HG03097 (cell line): Measurements from ENCODE around the gene NKAPD1.
"Not testable (repeated sequence)": the region's sequence is repeated elsewhere in the genome, so short reads cannot be mapped to it uniquely, and the experiment has no call there.

ENCODE experiments used
- ATAC-seq: cut with Tn5 transposase; IDR thresholded peaks from one replicate; pipeline ENCODE4 v1.9.1; 2021; ENCODE audit not compliant: unreplicated experiment, low FRiP score

Gene NKAPD1, protein sequence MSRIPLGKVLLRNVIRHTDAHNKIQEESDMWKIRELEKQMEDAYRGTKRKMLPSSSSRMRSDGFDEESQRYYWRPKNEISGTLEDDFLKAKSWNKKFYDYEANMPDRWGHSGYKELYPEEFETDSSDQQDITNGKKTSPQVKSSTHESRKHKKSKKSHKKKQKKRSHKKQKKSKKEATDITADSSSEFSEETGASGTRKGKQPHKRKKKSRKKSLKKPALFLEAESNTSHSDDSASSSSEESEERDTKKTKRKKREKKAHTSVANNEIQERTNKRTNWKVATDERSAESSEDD

DNA sequence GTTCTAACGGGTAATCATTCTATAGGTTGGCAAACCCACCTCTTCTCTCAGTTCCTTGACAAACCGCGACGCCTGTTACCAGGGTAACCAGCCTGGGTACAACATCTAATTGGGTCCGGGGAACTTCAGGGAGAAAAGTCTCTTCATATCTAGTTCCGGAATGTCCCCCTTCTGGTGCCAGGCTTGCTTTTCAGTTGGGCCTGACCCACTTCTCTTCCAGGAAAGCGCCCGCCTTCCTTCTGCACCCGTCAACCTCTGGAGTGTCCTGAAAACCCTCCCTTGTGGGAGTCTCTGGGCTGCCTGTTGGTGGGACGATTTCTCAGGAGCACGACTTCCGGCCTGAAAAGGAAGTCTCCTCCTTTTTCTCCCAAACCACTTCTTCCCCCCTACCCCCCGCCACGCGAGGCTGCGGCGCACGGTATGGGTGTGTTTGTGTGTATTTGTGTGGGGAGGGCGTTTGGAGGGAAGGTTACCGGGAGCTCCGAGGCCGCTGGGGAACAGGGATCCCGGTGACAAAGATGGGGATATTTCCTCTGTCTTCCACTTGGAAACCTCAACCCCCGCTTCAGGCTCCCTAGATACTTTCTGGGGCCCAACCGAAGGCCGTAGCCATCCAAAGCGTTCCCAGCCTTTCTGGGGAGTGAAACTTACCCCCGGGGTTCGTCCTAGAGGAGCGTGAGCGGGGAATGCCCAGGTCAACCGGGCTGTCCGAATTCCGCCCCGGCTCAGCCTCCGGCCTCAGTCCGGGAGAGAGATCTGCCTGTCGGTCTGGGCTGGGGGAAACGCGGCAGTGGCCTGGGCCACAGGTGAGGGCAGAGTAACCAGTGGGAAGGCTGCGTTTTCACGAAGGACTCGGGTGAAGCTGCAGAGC, at the start of gene NKAPD1, which contains the start of gene PIH1D2:
Gene NKAPD1, plus strand, starts transcription at position 359 of the 871 bp plus-strand sequence. CDS start 1,276 bp downstream, outside the sequence.
Gene PIH1D2, minus strand, starts transcription at position 77 of the 871 bp plus-strand sequence. CDS start 843 bp downstream, outside the sequence.
- ATAC-seq: peak; percentile 67

DNA sequence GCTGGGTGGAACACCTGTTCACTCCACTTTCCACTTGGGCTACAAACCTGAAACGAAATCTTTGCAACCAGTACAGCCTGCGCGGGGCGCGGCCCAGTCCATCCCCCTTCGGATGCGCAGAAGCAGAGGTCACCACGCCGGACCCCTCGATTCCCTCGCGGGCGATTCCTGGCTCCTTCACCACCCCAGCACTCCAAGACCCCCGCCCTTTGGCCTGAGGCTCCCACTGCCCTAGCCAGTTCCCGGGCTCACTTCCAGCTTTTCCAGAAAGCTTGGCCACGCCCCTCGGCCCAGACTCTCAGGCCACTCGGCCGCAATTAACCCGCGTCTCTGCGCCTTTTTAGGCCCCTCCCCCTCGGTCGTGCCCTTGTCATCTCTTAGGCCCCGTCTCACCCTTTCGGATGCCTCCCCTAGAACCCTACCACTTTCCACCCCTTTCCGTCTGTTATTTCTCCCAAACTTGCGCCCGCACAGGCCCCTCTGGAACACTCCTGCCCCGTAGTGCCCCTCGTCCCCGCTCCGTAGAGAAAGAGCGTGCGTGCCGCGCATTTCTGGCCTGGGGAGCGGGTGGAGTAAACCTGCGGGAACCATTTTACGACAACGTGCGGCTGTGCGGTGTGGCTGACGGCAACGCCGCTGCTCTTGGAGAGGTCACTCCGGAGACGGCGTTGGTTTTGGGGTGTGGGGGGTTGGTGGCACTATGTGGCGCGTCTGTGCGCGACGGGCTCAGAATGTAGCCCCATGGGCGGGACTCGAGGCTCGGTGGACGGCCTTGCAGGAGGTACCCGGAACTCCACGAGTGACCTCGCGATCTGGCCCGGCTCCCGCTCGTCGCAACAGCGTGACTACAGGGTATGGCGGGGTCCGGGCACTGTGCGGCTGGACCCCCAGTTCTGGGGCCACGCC, 49.1 kb upstream of the NKAPD1 start, which contains the start of gene DLAT:
Gene DLAT, plus strand, starts transcription at position 636 of the 906 bp plus-strand sequence. Its CDS starts 65 bp downstream, at position 701.
- peak; percentile 67 for ATAC-seq

DNA sequence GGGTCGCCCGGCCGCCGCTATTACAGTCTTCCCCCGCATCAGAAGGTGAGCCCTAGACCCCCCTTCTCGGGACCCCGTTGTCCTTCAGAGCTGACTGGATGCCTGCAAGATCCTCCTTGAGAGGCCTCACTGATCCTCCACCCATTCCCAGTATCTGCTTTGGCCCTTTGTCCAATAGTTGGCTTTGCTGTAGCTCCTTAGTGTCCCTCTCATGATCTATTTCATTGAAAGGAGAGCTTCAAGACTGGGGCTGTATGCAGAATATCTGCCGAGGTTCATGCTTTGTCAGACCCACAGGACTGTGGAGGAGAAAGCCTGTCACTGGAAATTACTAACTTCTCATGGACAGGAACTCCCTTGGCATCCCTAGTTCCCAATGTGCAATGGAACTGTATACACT, 48.4 kb upstream of the NKAPD1 start:
- no peak for ATAC-seq

DNA sequence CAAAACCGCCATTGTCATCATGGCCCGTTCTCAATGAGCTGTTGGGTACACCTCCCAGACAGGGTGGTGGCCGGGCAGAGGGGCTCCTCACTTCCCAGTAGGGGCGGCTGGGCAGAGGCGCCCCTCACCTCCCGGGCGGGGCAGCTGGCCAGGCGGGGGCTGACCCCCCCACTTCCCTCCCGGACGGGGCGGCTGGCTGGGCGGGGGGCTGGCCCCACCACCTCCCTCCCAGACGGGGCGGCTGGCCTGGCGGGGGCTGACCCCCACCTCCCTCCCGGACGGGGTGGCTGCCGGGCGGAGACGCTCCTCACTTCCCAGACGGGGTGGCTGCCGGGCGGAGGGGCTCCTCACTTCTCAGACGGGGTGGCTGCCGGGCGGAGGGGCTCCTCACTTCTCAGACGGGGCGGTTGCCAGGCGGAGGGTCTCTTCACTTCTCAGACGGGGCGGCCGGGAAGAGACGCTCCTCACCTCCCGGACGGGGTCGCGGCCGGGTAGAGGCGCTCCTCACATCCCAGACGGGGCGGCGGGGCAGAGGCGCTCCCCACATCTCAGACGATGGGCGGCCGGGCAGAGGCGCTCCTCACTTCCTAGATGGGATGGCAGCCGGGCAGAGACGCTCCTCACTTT, 47.2 kb upstream of the NKAPD1 start:
- ATAC-seq: not testable (repeated sequence)

DNA sequence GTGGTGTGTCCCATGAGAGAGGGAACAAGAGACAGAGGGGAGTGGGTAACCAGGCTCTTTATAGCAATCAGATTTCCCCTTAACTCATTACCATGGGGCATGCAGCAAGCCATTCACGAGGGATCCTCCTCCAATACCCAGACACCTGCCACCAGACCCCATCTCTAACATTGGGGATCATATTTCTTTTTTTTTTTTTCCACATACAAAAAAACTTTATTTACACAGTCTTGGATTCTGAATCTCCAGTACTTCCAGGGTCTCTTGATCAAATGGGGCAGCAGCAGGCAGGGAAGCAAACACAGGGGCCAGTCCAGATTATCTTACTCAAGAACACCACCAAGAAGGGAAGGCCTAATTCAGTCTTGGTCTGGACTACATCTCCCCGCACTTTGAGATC, 44.6 kb upstream of the NKAPD1 start:
- ATAC-seq: no peak

DNA sequence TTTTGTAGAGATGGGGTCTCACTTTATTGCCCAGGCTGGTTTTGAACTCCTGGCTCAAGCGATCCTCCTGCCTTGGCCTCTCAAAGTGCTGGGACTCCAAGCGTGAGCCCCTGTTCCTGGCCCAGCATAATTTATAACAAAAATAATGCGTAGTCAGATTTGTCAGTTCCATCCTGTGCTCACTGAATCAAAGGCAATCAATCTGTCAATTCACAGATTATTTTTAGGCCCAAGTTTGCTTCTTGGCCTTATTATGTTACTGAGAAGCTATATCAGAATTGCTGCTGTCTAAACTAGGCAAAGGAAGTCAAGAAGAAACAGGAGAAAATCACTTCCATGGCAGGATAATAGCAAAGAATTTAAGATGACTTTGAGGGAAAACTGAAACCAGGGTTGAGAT, 40.2 kb upstream of the NKAPD1 start:
- no peak for ATAC-seq

DNA sequence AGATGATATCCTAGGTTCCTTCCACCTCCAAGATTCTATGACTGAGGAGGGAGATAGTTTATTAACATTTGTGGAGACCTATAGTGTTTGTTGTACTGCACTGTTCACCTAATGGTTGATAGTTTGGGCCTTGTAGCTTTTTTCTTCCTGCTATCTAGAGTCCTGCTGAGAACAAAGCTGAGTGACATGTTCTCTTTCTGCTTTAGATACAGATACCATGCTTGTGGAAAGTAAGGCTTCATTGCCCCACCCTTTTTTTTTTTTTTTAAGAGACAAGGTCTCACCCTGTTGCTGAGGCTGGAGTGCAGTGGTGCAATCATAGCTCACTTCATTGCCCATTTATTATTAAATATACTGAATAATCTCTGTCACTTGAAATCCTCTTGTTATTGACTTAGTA, 36.6 kb upstream of the NKAPD1 start:
- no peak for ATAC-seq

DNA sequence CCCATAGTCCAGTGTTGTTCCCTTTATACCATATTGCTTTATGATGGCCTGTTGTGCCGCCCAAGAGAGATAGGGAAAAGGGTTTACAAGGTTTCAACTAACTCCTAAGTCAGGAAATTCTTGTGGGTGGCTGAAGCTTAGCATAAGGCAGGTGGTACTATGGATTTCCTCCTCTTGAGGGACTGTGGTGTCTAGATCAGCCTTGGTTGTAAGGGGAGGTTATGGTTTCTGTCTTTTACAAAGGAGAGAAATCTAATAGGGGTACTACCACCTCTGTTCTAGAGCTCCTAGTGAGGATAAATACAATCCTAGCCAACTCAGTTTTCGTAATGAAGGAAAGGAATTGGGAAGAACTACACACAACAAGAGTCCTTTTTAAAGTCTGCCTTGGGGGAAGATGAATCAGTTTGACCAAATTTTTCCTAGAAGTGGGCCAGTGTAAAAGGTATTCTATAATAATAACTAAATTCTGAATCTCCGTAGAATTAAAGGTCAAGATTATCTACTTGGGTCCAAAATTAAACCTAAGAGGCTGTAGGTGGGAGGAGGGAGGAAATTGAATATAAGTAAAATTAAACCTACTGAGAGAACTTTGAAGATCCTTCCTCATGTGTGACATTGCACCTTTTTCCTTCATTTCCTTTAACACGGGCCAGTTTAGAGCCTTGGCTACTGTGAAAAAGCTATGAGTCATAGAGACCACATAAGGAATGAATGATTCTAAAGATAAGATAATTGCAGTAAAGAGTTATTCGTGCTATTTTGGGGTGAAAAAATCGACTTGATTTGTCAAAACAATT, 31.7 kb upstream of the NKAPD1 start:
- no peak for ATAC-seq

DNA sequence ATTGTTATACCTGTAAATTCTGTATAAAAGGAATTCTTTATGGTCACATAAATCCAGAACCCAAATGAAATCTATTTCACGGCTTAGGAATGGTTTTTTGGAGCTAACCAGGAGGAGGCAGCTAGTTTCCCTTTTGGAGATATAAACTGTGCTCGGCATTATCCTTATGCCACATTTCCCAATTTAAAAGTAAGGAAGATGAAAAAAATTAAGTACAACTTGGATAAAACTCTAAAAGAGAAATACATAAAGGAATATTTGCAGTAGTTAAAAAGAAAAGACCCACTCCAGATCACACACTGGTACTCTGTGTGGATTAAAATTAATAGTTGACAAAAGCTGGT, 31.2 kb upstream of the NKAPD1 start:
- no peak for ATAC-seq

DNA sequence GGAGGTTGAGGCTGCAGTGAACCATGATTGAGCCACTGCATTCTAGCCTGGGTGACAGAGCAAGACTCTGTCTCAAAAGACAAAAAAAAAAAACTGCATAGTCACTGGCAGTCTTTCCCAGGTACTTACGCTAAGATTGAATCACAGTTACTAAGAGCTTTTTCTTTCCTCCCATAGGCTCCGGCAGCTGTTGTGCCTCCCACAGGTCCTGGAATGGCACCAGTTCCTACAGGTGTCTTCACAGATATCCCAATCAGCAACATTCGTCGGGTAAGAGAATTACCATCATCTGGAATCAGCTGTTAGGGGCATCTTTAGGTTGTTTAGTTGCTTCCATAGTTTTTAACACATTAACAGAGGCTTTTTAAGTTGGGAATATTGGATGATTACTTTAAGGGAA, 29.1 kb upstream of the NKAPD1 start:
- no peak for ATAC-seq

DNA sequence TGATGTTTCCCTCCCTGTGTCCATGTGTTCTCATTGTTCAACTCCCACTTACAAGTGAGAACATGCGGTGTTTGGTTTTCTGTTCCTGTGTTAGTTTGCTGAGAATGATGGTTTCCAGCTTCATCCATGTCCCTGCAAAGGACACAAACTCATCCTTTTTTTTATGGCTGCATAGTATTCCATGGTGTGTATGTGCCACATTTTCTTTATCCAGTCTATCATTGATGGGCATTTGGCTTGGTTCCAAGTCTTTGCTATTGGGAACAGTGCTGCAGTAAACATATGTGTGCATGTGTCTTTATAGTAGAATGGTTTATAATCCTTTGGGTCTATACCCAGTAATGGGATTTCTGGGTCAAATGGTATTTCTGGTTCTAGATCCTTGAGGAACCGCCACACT, 27.5 kb upstream of the NKAPD1 start:
- ATAC-seq: not testable (repeated sequence)

DNA sequence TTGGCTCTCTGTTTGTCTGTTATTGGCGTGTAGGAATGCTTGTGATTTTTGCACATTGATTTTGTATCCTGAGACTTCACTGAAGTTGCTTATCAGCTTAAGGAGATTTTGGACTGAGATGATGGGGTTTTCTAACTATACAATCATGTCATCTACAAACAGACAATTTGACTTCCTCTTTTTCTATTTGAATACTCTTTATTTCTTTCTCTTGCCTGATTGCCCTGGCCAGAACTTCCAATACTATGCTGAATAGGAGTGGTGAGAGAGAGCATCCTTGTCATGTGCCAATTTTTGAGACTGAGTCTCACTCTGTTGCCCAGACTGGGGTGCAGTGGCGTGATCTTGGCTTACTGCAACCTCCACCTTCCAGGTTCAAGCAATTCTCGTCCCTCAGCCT, 25.8 kb upstream of the NKAPD1 start:
- not testable (repeated sequence) for ATAC-seq

DNA sequence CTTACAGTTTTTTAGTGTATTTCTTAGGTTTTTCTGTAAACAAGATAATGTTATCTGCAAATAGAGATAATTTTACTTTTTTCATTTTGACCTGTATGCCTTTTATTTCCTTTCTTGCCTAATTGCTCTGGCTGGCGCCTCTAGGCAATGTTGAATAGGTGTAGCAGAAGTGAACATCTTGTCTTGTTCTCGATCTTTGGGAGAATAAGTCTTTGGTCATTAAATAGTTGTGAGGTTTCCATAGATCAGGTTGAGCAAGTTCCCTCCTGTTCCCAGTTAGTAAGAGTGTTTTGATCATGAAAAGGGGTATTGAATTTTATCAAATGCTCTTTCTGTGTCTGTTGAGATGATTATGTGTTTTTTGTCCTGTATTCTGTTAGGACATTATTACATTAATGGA, 24.3 kb upstream of the NKAPD1 start:
- ATAC-seq: no peak

DNA sequence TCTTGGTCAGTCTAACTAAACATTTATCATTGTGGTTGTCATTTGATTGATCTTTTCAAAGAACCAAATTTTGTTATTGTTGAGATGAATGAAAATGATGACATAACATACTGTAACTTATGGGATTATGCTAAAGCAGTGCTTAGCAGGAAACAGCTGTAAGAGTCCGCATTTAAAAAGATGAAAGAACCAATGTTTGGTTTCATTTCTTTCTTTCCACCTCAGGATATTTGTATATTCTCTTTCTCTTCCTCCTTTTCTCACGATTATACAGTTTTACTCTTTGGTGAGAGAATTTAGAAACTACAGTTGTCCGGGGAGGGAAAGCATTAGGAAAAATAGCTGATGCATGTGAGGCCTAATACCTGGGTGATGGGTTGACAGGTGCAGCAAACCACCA, 23.4 kb upstream of the NKAPD1 start:
- ATAC-seq: peak; percentile 63

DNA sequence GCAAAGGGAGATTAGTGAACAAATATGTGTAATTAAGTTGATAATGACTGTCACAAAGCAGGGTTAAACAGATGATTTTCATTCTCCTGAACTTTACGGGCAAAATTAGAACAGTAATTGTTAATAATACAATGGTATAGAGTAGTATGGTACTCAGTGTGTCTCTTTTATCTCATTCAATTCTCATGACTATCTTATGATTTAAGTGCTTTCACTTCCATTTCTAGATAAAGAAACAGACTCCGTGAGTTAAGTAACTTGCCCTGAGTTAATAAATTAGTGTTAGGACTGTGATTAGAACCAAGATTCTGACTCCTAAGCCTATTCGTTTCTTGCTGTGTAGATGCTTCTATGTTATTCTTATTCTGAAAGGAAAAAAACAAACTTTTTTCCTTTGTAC, 22.3 kb upstream of the NKAPD1 start:
- no peak for ATAC-seq

DNA sequence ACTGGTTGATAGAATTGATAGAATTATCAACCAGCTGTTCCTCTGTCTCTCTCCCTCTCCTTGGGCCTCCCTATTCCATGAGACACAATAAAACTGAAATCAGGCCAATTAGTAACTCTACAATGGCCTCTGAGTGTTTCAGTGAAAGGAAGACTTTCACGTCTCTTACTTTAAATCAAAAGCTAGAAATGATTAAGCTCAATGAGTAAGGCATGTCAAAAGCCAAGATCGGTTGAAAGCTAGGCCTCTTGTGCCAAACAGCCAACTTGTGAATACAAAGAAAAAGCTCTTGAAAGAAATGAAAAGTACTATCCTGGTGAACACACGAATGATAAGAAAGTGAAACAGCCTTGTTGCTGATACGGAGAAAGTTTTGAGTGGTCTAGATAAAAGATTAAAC, 16.9 kb upstream of the NKAPD1 start:
- no peak for ATAC-seq

DNA sequence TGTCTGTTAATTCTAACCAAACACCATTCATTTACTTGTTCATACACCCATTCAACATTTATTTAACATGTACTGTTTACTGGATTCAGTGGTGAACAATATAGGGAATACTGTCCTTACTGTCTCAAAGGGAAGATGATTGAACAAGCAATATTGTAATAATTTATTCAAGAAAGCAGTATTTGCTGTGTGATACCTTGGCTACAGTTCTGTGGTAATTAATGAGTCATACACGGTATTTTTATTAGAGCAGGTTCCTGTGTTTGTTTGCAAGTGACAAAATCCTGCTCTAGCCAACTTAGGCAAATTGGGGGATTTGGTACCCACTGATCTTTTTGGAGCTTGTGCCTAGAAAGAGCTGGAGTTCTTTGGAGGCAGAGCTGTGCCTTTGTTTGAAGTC, 16.0 kb upstream of the NKAPD1 start:
- no peak for ATAC-seq

DNA sequence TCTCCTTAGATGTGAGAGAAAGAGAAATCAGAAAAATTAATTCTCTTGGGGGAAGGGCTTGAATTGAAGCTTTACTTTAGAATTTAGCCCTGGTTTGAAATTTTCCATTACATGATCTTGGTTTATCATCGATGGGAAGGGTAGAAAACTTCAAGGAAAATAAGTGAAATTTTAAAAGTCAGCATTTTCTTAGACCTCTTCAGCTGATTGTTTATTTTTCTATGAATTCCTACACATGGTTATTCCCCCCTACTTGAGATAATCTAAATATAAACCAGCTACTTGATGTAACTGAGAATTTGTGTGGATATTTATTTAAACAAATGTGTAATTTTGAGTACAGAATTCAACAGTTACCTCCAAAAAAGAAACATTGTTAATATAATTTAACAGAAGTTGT, 11.2 kb upstream of the NKAPD1 start:
- no peak for ATAC-seq

DNA sequence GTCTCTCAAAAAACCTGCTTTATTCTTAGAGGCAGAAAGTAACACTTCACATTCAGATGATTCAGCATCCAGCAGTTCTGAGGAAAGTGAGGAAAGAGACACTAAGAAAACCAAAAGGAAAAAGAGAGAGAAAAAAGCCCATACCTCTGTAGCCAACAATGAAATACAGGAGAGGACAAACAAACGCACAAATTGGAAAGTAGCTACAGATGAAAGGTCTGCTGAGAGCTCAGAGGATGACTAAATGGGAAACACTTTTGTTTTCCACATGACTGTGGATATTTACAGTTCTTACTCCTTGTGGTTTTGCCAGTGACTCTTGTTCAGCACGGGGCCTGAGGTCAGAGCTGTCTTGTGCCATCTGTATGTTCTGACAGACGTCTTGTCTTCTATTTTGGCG, 8.6 kb downstream of the NKAPD1 start:
- no peak for ATAC-seq
